Astrocyte of the cerebellum (primary cell): Measurements from ENCODE around the gene HOXD8.
A peak's percentile ranks its signal among the peaks of the same experiment; 100 is the strongest.

Experiments used
- DNase-seq: peaks from one replicate; pipeline ENCODE4 v3.0.0-alpha.2; 2011; ENCODE audit warnings: low read depth
- H3K4me3 ChIP-seq: 2 replicates; pipeline ENCODE4 v1.5.1; 2011; ENCODE audit warnings: mild to moderate bottlenecking, low read depth, low read length, moderate library complexity
- CTCF ChIP-seq: IDR thresholded peaks from 2 replicates; pipeline ENCODE4 v1.5.1; 2012; ENCODE audit warnings: low read length, low read depth, moderate library complexity, mild to moderate bottlenecking; ENCODE audit errors: missing control alignments
- in situ Hi-C: cut with HindIII; loops from 2 replicates; pipeline ENCODE4 v1.10.0; 2017; ENCODE audit warnings: low sequenced_read_pairs

HOXD8 gene

DNA sequence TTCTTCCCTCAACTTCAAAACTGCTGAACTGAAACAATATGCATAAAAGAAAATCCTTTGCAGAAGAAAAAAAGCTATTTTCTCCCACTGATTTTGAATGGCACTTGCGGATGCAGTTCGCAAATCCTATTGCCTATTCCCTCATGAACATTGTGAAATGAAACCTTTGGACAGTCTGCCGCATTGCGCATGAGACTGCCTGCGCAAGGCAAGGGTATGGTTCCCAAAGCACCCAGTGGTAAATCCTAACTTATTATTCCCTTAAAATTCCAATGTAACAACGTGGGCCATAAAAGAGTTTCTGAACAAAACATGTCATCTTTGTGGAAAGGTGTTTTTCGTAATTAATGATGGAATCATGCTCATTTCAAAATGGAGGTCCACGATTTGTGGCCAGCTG lies 8.4 kb downstream of the HOXD8 start:
- in situ Hi-C loops, result loop anchor here (10.0 kb wide), 1 partner anchor 497 kb away; no protein-coding TSS in a partner anchor
- no peak overlapping the region for H3K4me3 ChIP-seq
- TF ChIP-seq CTCF, result no peak
- no peak for DNase-seq

- H3K4me3 ChIP-seq, result no peak overlapping the region
- in situ Hi-C loops, result loop anchor here (10.0 kb wide), 1 partner anchor 496 kb away; no protein-coding TSS in a partner anchor
- TF ChIP-seq CTCF, result no peak
These were observed 9.0 kb downstream of the HOXD8 start for GRCh38 chr2:176138526-176138922.

GRCh38 chr2:176138923-176139660 lies 9.6 kb downstream of the HOXD8 start:
- no peak overlapping the region for H3K4me3 ChIP-seq
- TF ChIP-seq CTCF, result no peak
- in situ Hi-C loops, result loop anchor here (10.0 kb wide), 1 partner anchor 496 kb away; no protein-coding TSS in a partner anchor
- no peak for DNase-seq

More at GRCh38 chr2:176138526-176138922, 9.0 kb downstream of the HOXD8 start:
- DNase-seq, result no peak

- H3K4me3 ChIP-seq, result peak overlapping the region; percentile 32
These were observed 10.4 kb downstream of the HOXD8 start for GRCh38 chr2:176139661-176140512.

GRCh38 chr2:176140513-176141317 lies 11.2 kb downstream of the HOXD8 start:
- in situ Hi-C loops, result no loop called here
- TF ChIP-seq CTCF, result peak; percentile 65
- H3K4me3 ChIP-seq, result peak overlapping the region; percentile 32
- no peak for DNase-seq

More at GRCh38 chr2:176139661-176140512, 10.4 kb downstream of the HOXD8 start:
- no peak for TF ChIP-seq CTCF
- DNase-seq, result no peak
- in situ Hi-C loops, result loop anchor here (10.0 kb wide), 1 partner anchor 495 kb away; no protein-coding TSS in a partner anchor

GRCh38 chr2:176142281-176142680 lies 12.8 kb downstream of the HOXD8 start:
- no peak for DNase-seq
- no peak overlapping the region for H3K4me3 ChIP-seq
- in situ Hi-C loops, result no loop called here
- TF ChIP-seq CTCF, result no peak
